Measurements from ENCODE around the gene RAMP2.

The RAMP2 gene

DNA sequence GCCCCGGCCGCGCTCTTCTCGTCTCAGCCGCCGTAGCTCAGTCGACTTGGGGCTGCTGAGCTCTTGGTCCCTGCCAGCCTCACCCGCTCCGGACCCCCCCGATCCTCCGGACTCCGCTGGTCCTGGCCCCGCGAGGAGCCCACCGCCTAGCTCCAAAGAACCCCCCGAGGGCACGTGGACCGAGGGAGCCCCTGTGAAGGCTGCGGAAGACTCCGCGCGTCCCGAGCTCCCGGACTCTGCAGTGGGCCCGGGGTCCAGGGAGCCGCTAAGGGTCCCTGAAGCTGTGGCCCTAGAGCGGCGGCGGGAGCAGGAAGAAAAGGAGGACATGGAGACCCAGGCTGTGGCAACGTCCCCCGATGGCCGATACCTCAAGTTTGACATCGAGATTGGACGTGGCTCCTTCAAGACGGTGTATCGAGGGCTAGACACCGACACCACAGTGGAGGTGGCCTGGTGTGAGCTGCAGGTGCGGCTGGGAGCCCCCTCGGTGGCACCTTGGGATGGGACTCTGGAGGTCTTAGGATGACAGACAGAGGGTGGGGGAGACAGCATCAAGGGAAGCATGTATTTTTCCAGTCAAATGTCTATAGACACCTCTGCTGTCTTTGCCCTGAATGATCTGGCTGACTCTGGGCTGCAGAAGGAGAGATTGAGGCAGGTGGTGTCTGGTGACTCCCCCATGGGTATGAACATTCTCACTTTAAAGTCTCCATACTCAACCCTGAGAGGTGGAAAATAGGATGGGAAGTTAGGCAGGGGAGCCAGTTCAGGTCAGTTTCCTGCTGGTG is 20.0 kb downstream of the RAMP2 start:
- TF ChIP-seq, protein P1, sequence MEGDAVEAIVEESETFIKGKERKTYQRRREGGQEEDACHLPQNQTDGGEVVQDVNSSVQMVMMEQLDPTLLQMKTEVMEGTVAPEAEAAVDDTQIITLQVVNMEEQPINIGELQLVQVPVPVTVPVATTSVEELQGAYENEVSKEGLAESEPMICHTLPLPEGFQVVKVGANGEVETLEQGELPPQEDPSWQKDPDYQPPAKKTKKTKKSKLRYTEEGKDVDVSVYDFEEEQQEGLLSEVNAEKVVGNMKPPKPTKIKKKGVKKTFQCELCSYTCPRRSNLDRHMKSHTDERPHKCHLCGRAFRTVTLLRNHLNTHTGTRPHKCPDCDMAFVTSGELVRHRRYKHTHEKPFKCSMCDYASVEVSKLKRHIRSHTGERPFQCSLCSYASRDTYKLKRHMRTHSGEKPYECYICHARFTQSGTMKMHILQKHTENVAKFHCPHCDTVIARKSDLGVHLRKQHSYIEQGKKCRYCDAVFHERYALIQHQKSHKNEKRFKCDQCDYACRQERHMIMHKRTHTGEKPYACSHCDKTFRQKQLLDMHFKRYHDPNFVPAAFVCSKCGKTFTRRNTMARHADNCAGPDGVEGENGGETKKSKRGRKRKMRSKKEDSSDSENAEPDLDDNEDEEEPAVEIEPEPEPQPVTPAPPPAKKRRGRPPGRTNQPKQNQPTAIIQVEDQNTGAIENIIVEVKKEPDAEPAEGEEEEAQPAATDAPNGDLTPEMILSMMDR (IDR thresholded peaks at IDR 0.05), result no peak
- Histone ChIP-seq H3K4me3 (peak overlapping the region; percentile 66), H3K27ac (no peak overlapping the region)
- no peak for DNase-seq (ENCODE audit: low spot score)

DNA sequence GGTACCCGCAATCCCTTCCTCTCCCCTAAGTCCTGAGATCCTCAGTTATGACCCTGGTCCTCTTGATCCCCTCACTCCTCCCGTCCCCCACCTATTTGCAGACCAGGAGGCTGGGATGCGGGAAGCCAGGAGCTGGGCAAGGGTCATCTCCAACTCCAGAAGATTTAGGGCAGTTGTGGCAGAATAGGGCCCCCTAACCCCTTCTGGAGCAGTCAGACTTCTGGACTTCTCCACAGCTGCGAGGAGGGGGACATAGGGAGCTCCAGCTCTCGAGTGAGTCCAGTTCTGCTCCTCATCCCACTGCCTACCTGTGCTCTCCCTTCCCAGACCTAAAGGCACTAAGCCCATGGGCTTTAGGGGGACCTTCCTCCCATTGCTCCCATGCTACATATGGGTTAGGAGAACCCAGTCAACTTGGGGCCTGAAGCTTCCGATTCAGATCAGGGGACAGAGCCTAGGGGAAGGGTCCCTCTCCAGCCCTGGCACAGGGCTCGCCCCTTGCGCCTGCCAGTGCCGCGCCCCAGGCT is 20.7 kb downstream of the RAMP2 start:
- no peak overlapping the region for H3K27ac ChIP-seq
- DNase-seq (ENCODE audit: low spot score), result no peak
- no peak overlapping the region for H3K4me3 ChIP-seq
- TF ChIP-seq, protein P1 (IDR thresholded peaks at IDR 0.05), result no peak

DNA sequence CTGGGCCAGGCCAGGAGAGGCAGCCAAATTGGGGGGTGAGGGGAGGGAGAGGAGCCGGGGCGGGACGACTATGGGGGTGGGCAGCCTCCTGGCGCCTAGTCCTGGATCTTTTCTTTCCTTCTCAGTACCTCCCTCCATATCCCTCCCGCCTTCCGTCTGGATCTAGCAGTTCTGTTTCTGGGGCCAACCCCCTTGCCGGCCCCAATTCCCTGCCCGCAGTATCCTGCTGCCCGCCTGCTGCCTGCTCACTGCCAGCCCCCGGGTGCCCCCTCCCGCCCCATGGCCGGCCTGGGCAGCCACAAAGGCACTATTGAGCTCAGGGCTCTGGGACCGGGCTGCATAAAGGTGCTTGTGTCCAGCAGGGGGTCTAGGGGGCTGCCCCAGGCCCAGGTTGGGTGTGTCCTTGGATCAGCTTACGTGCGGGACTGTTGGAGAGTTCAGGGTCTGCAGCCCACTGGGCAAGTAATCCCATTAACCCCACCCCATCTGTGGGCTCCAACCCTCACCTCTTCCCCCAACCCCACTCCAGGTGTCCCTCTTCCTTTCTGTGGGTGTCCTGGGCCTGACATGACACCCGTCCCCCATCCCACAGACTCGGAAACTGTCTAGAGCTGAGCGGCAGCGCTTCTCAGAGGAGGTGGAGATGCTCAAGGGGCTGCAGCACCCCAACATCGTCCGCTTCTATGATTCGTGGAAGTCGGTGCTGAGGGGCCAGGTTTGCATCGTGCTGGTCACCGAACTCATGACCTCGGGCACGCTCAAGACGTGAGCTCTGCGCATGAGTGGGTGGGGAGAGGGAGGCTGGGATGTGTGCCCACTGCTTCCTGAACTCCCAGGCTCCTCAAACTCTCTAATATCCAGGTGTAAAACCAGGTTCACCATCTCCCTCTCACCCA is 21.4 kb downstream of the RAMP2 start:
- TF ChIP-seq, protein P1 (IDR thresholded peaks at IDR 0.05), result no peak
- no peak overlapping the region for H3K4me3 ChIP-seq
- no peak overlapping the region for H3K27ac ChIP-seq
- no peak for DNase-seq (ENCODE audit: low spot score)

DNA sequence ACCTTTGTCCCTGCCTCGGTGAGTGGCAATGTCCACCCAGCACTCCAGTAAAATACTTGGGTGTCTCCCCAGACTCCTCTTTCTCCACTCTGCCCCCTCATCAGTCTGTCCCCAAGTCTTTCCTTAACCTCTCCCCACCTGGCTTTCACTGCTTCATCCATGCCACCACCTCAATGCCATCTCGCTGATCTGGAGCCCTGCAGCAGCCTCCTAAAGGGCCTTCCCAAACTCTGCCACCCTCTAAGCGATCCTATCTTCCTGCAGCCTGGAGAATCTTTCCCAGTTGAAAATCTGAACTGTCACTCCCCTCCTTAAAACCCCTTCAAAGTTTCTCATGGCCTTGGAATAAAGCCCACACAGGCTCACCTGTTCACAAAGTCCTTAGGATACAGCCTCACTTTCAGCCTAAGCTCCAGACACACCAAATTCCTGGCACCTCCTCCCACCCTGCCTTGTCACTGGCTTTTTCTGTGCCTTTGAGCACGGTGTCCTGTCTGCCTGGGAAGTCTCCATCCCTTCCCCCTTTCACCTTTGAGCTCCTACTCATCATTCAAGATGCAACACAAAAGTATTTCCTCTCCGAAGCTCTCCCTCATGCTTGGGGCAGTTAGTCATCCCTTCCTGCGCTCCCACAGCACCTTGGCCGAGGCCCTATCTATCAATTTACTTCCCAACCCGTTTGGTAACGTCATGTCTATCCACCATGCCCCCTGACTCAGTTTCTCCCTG is 22.2 kb downstream of the RAMP2 start:
- TF ChIP-seq, protein P1 (IDR thresholded peaks at IDR 0.05), result no peak
- Histone ChIP-seq H3K27ac (no peak overlapping the region), H3K4me3 (no peak overlapping the region)
- DNase-seq (ENCODE audit: low spot score), result no peak

DNA sequence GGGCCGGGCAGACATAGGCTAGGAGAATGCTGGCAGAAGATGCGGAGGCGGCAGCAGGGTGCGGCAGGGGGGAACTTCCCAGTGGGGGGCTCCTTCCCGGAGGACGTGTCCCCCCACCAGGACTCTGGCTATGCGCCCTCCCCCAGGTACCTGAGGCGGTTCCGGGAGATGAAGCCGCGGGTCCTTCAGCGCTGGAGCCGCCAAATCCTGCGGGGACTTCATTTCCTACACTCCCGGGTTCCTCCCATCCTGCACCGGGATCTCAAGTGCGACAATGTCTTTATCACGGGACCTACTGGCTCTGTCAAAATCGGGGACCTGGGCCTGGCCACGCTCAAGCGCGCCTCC is 22.7 kb downstream of the RAMP2 start:
- TF ChIP-seq, protein P1 (IDR thresholded peaks at IDR 0.05), result no peak
- DNase-seq (ENCODE audit: low spot score), result no peak
- Histone ChIP-seq H3K27ac (no peak overlapping the region), H3K4me3 (no peak overlapping the region)

DNA sequence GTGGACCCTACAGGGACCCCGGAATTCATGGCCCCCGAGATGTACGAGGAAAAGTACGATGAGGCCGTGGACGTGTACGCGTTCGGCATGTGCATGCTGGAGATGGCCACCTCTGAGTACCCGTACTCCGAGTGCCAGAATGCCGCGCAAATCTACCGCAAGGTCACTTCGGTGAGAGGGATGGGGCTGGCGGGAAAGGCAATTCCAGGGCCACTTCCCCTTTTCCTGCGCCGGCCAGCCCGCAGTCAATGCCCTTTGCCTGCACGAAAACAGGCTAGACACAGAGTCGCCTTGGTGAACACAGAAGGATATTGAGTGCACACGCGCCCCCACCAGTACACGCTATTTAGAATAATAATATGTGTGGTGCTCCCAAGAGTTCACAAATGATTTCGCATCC is 23.4 kb downstream of the RAMP2 start:
- Histone ChIP-seq H3K27ac (no peak overlapping the region), H3K4me3 (peak overlapping the region; percentile 28)
- DNase-seq (ENCODE audit: low spot score), result no peak
- TF ChIP-seq, protein P1 (IDR thresholded peaks at IDR 0.05), result no peak
